Measurements from ENCODE around the gene SI. TPM values are rescaled to one million over a fixed set of nuclear protein-coding genes. Genes with fewer than 3 reads are reported as not detected.

The SI gene
- total RNA-seq, 6 experiments from 2014 or later = not detected

DNA sequence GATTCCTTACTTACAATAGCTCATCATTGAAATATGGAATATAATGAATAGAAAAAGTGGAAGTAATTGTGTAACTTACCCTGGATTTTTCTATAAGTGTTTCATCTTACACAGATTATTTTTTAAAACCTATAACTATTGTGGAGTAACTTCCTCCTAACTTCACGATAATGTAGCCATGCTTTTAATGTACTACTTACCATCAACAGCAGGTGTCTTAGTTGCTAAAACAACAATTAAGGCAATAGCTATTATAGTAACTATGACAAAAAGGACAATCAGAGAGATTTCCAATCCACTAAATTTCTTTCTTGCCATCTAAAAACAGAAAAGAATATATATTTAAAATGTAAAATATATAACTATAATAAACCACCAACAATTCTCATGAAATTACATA is 2.6 kb downstream of the SI start:
- DNase-seq = no peak
- TF ChIP-seq, protein P1, sequence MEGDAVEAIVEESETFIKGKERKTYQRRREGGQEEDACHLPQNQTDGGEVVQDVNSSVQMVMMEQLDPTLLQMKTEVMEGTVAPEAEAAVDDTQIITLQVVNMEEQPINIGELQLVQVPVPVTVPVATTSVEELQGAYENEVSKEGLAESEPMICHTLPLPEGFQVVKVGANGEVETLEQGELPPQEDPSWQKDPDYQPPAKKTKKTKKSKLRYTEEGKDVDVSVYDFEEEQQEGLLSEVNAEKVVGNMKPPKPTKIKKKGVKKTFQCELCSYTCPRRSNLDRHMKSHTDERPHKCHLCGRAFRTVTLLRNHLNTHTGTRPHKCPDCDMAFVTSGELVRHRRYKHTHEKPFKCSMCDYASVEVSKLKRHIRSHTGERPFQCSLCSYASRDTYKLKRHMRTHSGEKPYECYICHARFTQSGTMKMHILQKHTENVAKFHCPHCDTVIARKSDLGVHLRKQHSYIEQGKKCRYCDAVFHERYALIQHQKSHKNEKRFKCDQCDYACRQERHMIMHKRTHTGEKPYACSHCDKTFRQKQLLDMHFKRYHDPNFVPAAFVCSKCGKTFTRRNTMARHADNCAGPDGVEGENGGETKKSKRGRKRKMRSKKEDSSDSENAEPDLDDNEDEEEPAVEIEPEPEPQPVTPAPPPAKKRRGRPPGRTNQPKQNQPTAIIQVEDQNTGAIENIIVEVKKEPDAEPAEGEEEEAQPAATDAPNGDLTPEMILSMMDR (IDR thresholded peaks at IDR 0.05) = no peak
- no peak overlapping the region for H3K4me3 Mint-ChIP-seq
- H3K9me3 Mint-ChIP-seq = peaks cover 13% of the 10 kb centered on the region
- H3K27me3 Mint-ChIP-seq (ENCODE audit: insufficient read depth) = no peaks in the 10 kb centered on the region
- no peaks in the 10 kb centered on the region; the same call in 1 of the 2 replicates for H3K36me3 Mint-ChIP-seq (ENCODE audit: low read depth)
- H3K27ac Mint-ChIP-seq = no peak overlapping the region
- no peaks in the 10 kb centered on the region for H3K4me1 Mint-ChIP-seq (ENCODE audit: low read depth)

DNA sequence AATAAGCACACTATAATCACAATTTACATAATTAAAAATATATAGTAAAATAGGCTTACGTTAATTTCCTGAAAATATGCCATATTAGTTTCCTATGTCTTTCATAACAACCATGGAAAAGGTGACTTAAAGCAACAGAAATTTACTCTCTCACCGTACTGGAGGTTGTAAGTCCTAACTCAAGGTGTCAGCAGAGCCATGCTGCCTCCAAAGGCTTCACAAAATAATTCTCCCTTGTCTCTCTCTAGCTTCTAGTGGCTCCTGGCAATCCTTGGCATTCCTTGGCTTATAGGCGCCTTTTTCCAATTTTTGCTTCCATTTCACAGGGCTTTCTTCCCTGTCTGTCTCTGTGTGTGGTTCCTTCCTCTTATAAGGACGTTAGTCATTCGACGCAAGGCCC is 7.6 kb downstream of the SI start:
- Mint-ChIP-seq H3K36me3 (ENCODE audit: low read depth) (no peaks in the 10 kb centered on the region), H3K27ac (no peak overlapping the region), H3K4me1 (ENCODE audit: low read depth) (no peaks in the 10 kb centered on the region), H3K9me3 (peaks cover 8% of the 10 kb centered on the region), H3K4me3 (no peak overlapping the region), H3K27me3 (ENCODE audit: insufficient read depth) (no peaks in the 10 kb centered on the region)
- no peak for DNase-seq
- TF ChIP-seq, protein P1 (IDR thresholded peaks at IDR 0.05) = no peak

DNA sequence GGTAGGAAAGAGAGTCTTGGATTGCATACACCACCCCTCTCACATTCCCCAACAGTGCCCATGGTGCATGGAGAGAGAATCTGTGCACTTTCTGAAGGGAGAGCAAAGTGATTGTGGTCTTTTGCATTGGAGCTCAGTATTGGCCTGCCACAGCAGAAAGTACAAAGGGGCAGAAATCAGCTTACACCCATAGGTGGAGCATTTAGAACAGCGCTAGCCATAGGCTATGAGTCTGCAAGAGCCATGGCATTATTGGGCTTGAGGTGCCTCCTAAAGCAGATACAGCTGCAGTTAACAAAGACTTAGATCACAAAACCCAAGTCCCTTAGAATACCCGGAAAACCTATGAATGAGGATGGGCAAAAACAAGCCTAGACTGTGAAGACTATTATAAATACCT is 21.8 kb downstream of the SI start:
- Mint-ChIP-seq H3K4me3 (no peak overlapping the region), H3K27me3 (ENCODE audit: insufficient read depth) (no peaks in the 10 kb centered on the region; the same call in 1 of the 2 replicates), H3K36me3 (ENCODE audit: low read depth) (no peaks in the 10 kb centered on the region), H3K4me1 (ENCODE audit: low read depth) (no peaks in the 10 kb centered on the region), H3K9me3 (peaks cover 29% of the 10 kb centered on the region), H3K27ac (no peak overlapping the region)
- TF ChIP-seq, protein P1 (IDR thresholded peaks at IDR 0.05) = no peak
- no peak for DNase-seq

DNA sequence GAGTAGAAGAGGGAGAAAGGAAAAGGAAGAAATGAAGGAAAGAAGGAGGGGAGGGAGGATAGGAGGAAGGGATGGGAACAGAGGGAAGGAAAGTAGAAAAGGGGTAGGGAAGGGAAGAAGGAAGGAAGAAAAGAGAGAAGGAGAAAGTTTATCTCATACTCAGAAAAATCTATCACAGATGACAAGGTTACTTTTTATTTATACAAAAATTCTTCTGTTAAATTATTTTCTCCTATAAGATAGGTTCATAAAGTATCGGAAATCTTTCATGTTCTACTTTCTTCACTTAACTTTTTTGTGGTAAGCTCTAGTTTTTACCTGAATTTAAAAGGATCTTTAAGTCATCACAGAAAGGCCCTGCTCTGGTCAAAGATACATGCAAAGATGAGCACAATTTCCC is 38.1 kb downstream of the SI start:
- Mint-ChIP-seq H3K36me3 (ENCODE audit: low read depth) (no peaks in the 10 kb centered on the region), H3K4me1 (ENCODE audit: low read depth) (no peaks in the 10 kb centered on the region), H3K9me3 (peaks cover 16% of the 10 kb centered on the region), H3K4me3 (no peak overlapping the region), H3K27me3 (ENCODE audit: insufficient read depth) (no peaks in the 10 kb centered on the region), H3K27ac (no peak overlapping the region)
- TF ChIP-seq, protein P1 (IDR thresholded peaks at IDR 0.05) = no peak
- DNase-seq = no peak

DNA sequence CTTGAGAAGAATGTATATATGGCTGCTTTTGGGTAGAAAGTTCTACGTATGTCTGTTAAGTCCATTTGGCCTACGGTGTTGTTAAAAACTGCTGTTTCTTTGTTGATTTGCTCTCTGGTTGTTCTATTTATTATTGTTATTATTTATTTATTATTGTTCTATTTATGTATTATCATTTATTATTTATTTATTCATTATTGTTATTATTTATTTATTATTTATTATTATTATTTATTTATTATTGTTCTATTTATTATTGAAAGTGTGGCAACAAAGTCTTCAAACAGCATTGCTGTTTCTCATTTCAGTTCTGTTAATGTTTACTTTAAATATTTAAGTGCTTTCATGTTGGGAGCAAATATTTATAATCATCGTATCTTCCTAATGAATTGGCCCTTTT is 66.7 kb downstream of the SI start:
- H3K27me3 Mint-ChIP-seq (ENCODE audit: insufficient read depth) = no peaks in the 10 kb centered on the region
- peaks cover 26% of the 10 kb centered on the region for H3K9me3 Mint-ChIP-seq
- no peak for DNase-seq
- H3K36me3 Mint-ChIP-seq (ENCODE audit: low read depth) = no peaks in the 10 kb centered on the region
- no peak overlapping the region for H3K27ac Mint-ChIP-seq
- H3K4me3 Mint-ChIP-seq = no peak overlapping the region
- H3K4me1 Mint-ChIP-seq (ENCODE audit: low read depth) = no peaks in the 10 kb centered on the region
- TF ChIP-seq, protein P1 (IDR thresholded peaks at IDR 0.05) = no peak

DNA sequence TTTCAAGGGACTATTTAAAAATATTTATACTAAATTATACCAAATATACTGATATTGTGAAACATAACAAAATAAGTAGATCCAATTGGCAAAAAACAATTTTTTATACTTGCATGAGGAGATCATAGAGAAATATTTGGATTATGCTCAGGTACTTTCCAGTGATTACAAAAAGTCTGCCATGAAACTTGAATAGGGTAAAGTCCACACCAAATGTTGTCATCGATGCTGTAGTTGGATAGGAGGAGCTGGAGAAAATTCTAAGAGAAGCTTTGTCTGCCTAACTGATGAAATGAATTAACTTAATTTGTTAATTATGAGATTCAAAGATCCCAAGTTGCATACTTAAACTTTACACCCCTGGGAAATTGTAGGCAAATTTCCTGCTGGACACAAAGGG is 93.3 kb downstream of the SI start:
- Mint-ChIP-seq H3K4me1 (ENCODE audit: low read depth) (no peaks in the 10 kb centered on the region), H3K27me3 (ENCODE audit: insufficient read depth) (no peaks in the 10 kb centered on the region), H3K4me3 (no peak overlapping the region), H3K36me3 (ENCODE audit: low read depth) (no peaks in the 10 kb centered on the region), H3K9me3 (peaks cover 12% of the 10 kb centered on the region), H3K27ac (no peak overlapping the region)
- no peak for DNase-seq
- TF ChIP-seq, protein P1 (IDR thresholded peaks at IDR 0.05) = no peak

Measured in HFFc6 (cell line).